ENCODE data around the gene TOP2B.

TOP2B gene

DNA sequence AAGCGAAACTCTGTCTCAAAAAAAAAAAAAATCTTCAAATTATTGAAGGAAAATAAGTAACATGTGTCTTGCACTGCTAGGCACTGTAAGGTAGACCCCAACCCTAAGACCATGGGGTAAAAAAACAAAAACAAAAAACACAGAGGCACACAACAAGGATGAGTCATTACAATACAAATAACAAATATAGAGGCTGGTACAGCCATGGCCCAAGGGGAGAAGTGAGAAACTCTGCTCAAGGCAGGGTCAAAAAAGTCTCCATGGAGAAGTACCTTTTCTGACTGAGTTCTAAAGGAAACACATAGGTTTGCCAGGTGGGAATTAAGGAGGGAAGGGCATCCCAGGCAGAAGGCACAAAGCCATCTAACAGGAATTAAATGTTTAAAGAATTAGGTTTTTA is 54.5 kb downstream of the TOP2B start:
- Histone ChIP-seq H3K36me3 (ENCODE audit: insufficient read depth, low read length) (peaks cover 46% of the 10 kb centered on the region), H3K4me3 (ENCODE audit: low read depth in 1 of 2, low read length in 2 of 2) (no peak overlapping the region), H3K9me3 (ENCODE audit: low read length) (no peaks in the 10 kb centered on the region), H3K4me1 (ENCODE audit: insufficient read depth, low read length) (no peaks in the 10 kb centered on the region), H3K27me3 (ENCODE audit: control insufficient read depth in 1 of 2, insufficient read depth in 2 of 2, low read length in 2 of 2) (no peaks in the 10 kb centered on the region), H3K9ac (ENCODE audit: low read length) (no peak overlapping the region), H3K27ac (ENCODE audit: low read depth, low read length) (no peak overlapping the region)

GRCh38 chr3:25604107-25604805 is 60.5 kb downstream of the TOP2B start:
- H3K36me3 ChIP-seq (ENCODE audit: insufficient read depth, low read length): peaks cover 35% of the 10 kb centered on the region
- no peaks in the 10 kb centered on the region for H3K9me3 ChIP-seq (ENCODE audit: low read length)
- no peaks in the 10 kb centered on the region for H3K4me1 ChIP-seq (ENCODE audit: insufficient read depth, low read length)
- no peak overlapping the region for H3K9ac ChIP-seq (ENCODE audit: low read length)
- no peak overlapping the region for H3K27ac ChIP-seq (ENCODE audit: low read depth, low read length)
- no peaks in the 10 kb centered on the region for H3K27me3 ChIP-seq (ENCODE audit: control insufficient read depth in 1 of 2, insufficient read depth in 2 of 2, low read length in 2 of 2)
- H3K4me3 ChIP-seq (ENCODE audit: low read depth in 1 of 2, low read length in 2 of 2): no peak overlapping the region

DNA sequence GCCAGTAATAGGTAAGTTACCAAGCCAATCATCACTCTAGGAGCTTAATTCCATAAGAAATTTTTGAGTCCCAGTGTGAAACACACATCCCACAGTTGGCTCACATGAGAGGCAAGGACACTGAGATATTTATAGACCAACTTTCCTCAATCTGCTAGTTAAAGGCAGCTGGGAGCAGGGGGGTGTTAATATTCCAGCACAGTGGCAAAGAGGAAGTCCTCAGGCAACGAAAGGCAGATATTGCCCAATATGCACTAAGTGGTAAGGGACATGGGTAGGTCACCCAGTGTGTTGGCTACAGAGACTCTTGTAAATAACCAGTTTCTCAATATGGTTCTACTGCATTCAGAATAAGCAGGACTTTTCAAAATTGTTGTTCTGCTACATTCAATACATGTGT is 61.0 kb downstream of the TOP2B start:
- H3K36me3 ChIP-seq (ENCODE audit: insufficient read depth, low read length): peaks cover 35% of the 10 kb centered on the region

GRCh38 chr3:25597535-25598101 is 67.1 kb downstream of the TOP2B start:
- H3K27me3 ChIP-seq (ENCODE audit: control insufficient read depth in 1 of 2, insufficient read depth in 2 of 2, low read length in 2 of 2): no peaks in the 10 kb centered on the region

More for the DNA sequence above, 61.0 kb downstream of the TOP2B start:
- no peak overlapping the region for H3K9ac ChIP-seq (ENCODE audit: low read length)
- no peak overlapping the region for H3K4me3 ChIP-seq (ENCODE audit: low read depth in 1 of 2, low read length in 2 of 2)
- no peaks in the 10 kb centered on the region for H3K9me3 ChIP-seq (ENCODE audit: low read length)
- H3K4me1 ChIP-seq (ENCODE audit: insufficient read depth, low read length): no peaks in the 10 kb centered on the region
- H3K27me3 ChIP-seq (ENCODE audit: control insufficient read depth in 1 of 2, insufficient read depth in 2 of 2, low read length in 2 of 2): no peaks in the 10 kb centered on the region
- no peak overlapping the region for H3K27ac ChIP-seq (ENCODE audit: low read depth, low read length)

GRCh38 chr3:25594007-25594502 is 70.7 kb downstream of the TOP2B start:
- H3K9ac ChIP-seq (ENCODE audit: low read length): no peak overlapping the region
- H3K4me3 ChIP-seq (ENCODE audit: low read depth in 1 of 2, low read length in 2 of 2): no peak overlapping the region
- no peaks in the 10 kb centered on the region for H3K9me3 ChIP-seq (ENCODE audit: low read length)
- no peaks in the 10 kb centered on the region for H3K27me3 ChIP-seq (ENCODE audit: control insufficient read depth in 1 of 2, insufficient read depth in 2 of 2, low read length in 2 of 2)
- H3K36me3 ChIP-seq (ENCODE audit: insufficient read depth, low read length): peaks cover 6% of the 10 kb centered on the region
- H3K27ac ChIP-seq (ENCODE audit: low read depth, low read length): no peak overlapping the region
- H3K4me1 ChIP-seq (ENCODE audit: insufficient read depth, low read length): peaks cover 16% of the 10 kb centered on the region

More at GRCh38 chr3:25597535-25598101, 67.1 kb downstream of the TOP2B start:
- no peak overlapping the region for H3K27ac ChIP-seq (ENCODE audit: low read depth, low read length)
- H3K9ac ChIP-seq (ENCODE audit: low read length): no peak overlapping the region
- peaks cover 20% of the 10 kb centered on the region for H3K36me3 ChIP-seq (ENCODE audit: insufficient read depth, low read length)
- H3K4me3 ChIP-seq (ENCODE audit: low read depth in 1 of 2, low read length in 2 of 2): no peak overlapping the region
- peaks cover 13% of the 10 kb centered on the region for H3K4me1 ChIP-seq (ENCODE audit: insufficient read depth, low read length)
- no peaks in the 10 kb centered on the region for H3K9me3 ChIP-seq (ENCODE audit: low read length)

DNA sequence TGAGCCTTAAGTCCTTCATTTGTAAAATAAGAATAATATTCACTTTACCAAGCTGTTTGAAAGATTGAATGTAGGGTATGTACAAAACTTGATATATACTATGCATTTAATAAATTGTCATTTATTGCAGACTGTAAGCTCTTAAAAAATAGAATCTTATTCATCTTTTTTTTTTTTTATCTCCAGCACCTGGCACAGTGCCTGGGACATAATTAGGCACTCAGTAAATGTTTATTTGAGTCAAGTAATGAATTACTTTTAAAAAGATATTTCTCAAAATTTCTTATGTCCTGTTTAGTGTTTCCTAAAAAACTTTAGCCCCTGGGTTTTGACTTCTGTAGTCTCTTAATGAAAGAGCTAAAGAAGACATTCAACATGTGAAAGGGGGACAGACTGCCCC is 71.7 kb downstream of the TOP2B start:
- Histone ChIP-seq H3K9ac (ENCODE audit: low read length) (no peak overlapping the region), H3K9me3 (ENCODE audit: low read length) (no peaks in the 10 kb centered on the region)

GRCh38 chr3:25592510-25592968 is 72.2 kb downstream of the TOP2B start:
- Histone ChIP-seq H3K4me3 (ENCODE audit: low read depth in 1 of 2, low read length in 2 of 2) (no peak overlapping the region), H3K27me3 (ENCODE audit: control insufficient read depth in 1 of 2, insufficient read depth in 2 of 2, low read length in 2 of 2) (no peaks in the 10 kb centered on the region), H3K4me1 (ENCODE audit: insufficient read depth, low read length) (peaks cover 16% of the 10 kb centered on the region), H3K9ac (ENCODE audit: low read length) (no peak overlapping the region), H3K27ac (ENCODE audit: low read depth, low read length) (no peak overlapping the region), H3K9me3 (ENCODE audit: low read length) (no peaks in the 10 kb centered on the region), H3K36me3 (ENCODE audit: insufficient read depth, low read length) (no peaks in the 10 kb centered on the region)

More for the DNA sequence above, 71.7 kb downstream of the TOP2B start:
- H3K4me1 ChIP-seq (ENCODE audit: insufficient read depth, low read length): peaks cover 16% of the 10 kb centered on the region
- H3K4me3 ChIP-seq (ENCODE audit: low read depth in 1 of 2, low read length in 2 of 2): no peak overlapping the region
- no peak overlapping the region for H3K27ac ChIP-seq (ENCODE audit: low read depth, low read length)
- no peaks in the 10 kb centered on the region for H3K27me3 ChIP-seq (ENCODE audit: control insufficient read depth in 1 of 2, insufficient read depth in 2 of 2, low read length in 2 of 2)
- no peaks in the 10 kb centered on the region for H3K36me3 ChIP-seq (ENCODE audit: insufficient read depth, low read length)

GRCh38 chr3:25589783-25590258 is 74.9 kb downstream of the TOP2B start:
- H3K4me1 ChIP-seq (ENCODE audit: insufficient read depth, low read length): peaks cover 16% of the 10 kb centered on the region
- no peaks in the 10 kb centered on the region for H3K36me3 ChIP-seq (ENCODE audit: insufficient read depth, low read length)
- H3K9ac ChIP-seq (ENCODE audit: low read length): no peak overlapping the region
- H3K4me3 ChIP-seq (ENCODE audit: low read depth in 1 of 2, low read length in 2 of 2): no peak overlapping the region
- H3K27ac ChIP-seq (ENCODE audit: low read depth, low read length): no peak overlapping the region
- no peaks in the 10 kb centered on the region for H3K27me3 ChIP-seq (ENCODE audit: control insufficient read depth in 1 of 2, insufficient read depth in 2 of 2, low read length in 2 of 2)
- H3K9me3 ChIP-seq (ENCODE audit: low read length): no peaks in the 10 kb centered on the region

GRCh38 chr3:25589104-25589782 is 75.5 kb downstream of the TOP2B start:
- peaks cover 16% of the 10 kb centered on the region for H3K4me1 ChIP-seq (ENCODE audit: insufficient read depth, low read length)
- no peaks in the 10 kb centered on the region for H3K36me3 ChIP-seq (ENCODE audit: insufficient read depth, low read length)
- H3K9me3 ChIP-seq (ENCODE audit: low read length): no peaks in the 10 kb centered on the region
- no peak overlapping the region for H3K27ac ChIP-seq (ENCODE audit: low read depth, low read length)
- no peak overlapping the region for H3K9ac ChIP-seq (ENCODE audit: low read length)
- no peaks in the 10 kb centered on the region for H3K27me3 ChIP-seq (ENCODE audit: control insufficient read depth in 1 of 2, insufficient read depth in 2 of 2, low read length in 2 of 2)
- H3K4me3 ChIP-seq (ENCODE audit: low read depth in 1 of 2, low read length in 2 of 2): no peak overlapping the region

- no peak overlapping the region for H3K4me3 ChIP-seq (ENCODE audit: low read depth in 1 of 2, low read length in 2 of 2)
- peaks cover 11% of the 10 kb centered on the region for H3K4me1 ChIP-seq (ENCODE audit: insufficient read depth, low read length)
- H3K9me3 ChIP-seq (ENCODE audit: low read length): no peaks in the 10 kb centered on the region
- H3K27ac ChIP-seq (ENCODE audit: low read depth, low read length): no peak overlapping the region
- H3K27me3 ChIP-seq (ENCODE audit: control insufficient read depth in 1 of 2, insufficient read depth in 2 of 2, low read length in 2 of 2): no peaks in the 10 kb centered on the region
- no peaks in the 10 kb centered on the region for H3K36me3 ChIP-seq (ENCODE audit: insufficient read depth, low read length)
- H3K9ac ChIP-seq (ENCODE audit: low read length): no peak overlapping the region
Measured at GRCh38 chr3:25588441-25589103, 76.1 kb downstream of the TOP2B start.

DNA sequence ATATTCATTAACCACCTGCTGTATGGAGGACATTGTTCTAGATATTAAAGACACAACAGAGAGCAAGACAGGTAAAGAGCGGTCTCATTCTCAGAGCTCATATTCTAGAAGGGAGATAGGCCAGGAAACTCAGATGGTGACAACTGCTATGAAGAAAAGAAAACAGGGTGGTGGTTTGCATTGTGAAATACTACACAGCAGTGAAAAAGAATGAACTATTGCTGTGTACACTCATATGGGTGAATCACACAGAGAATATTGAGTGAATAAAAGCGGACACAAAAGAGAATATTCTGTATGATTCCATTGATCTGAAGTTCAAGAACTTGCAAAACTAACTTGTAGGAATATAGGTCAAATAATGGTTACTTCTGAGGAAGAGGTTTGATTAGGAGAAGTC is 76.7 kb downstream of the TOP2B start:
- Histone ChIP-seq H3K27ac (ENCODE audit: low read depth, low read length) (no peak overlapping the region), H3K4me3 (ENCODE audit: low read depth in 1 of 2, low read length in 2 of 2) (no peak overlapping the region), H3K36me3 (ENCODE audit: insufficient read depth, low read length) (no peaks in the 10 kb centered on the region), H3K9me3 (ENCODE audit: low read length) (no peaks in the 10 kb centered on the region), H3K4me1 (ENCODE audit: insufficient read depth, low read length) (peaks cover 6% of the 10 kb centered on the region), H3K27me3 (ENCODE audit: control insufficient read depth in 1 of 2, insufficient read depth in 2 of 2, low read length in 2 of 2) (no peaks in the 10 kb centered on the region), H3K9ac (ENCODE audit: low read length) (no peak overlapping the region)
